Measurements from ENCODE around the gene C1orf21.

Gene C1orf21

DNA sequence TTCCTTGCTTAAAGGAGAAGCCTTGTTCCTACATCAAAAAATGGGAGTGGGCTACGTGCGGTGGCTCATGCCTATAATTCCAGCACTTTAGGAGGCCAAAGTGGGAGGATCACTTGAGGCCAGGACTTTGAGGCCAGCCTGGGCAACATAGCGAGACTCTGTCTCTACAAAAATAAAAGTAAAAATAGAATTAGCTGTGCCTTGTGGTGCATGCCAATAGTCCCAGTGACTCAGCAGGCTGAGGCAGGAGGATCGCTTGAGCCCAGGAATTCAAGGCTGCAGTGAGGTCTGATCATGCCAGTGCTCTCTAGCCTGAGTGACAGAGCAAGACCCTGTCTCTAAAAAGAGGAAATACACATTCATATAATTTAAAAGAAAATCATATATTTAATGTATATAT lies 127.1 kb downstream of the C1orf21 start:
- no peak for DNase-seq (ENCODE audit: low read depth, low spot score)

DNA sequence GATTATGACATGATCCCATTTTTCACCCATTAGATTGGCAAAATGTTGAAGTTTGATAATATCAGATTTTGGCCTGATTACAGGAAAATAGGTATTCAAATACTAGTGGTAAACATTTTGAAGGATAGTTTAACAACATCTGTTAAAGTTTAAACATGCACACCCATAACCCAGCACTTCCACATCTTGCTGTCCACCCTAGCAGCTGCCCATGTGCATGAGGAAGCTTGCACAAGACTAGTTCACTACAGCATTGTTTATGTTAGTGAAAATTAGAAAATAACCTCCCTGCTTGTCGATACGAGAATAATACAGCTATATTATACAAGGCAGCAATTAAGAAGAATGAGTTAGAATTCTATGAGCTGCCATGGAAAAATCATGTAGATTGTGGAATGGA lies 127.6 kb downstream of the C1orf21 start:
- no peak for DNase-seq (ENCODE audit: low read depth, low spot score)

DNA sequence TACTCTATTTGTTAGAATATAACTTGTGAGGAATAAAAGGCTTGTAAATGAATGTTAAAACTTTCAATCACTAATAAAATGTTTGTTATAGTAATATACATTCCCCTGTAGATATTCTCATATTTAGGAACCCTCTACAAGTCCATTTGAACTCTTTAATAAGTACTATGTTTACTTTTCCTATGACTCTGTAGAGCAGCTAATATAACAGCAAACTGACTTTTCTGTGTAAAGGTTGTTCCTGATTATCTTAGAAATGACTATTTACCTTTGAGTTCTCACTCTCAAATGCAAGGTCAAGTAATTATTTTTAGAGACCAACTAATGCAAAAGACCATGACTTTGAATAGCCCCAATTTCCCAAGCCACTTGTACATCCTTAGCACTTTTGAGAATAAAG lies 130.3 kb downstream of the C1orf21 start:
- DNase-seq (ENCODE audit: low read depth, low spot score), result no peak

DNA sequence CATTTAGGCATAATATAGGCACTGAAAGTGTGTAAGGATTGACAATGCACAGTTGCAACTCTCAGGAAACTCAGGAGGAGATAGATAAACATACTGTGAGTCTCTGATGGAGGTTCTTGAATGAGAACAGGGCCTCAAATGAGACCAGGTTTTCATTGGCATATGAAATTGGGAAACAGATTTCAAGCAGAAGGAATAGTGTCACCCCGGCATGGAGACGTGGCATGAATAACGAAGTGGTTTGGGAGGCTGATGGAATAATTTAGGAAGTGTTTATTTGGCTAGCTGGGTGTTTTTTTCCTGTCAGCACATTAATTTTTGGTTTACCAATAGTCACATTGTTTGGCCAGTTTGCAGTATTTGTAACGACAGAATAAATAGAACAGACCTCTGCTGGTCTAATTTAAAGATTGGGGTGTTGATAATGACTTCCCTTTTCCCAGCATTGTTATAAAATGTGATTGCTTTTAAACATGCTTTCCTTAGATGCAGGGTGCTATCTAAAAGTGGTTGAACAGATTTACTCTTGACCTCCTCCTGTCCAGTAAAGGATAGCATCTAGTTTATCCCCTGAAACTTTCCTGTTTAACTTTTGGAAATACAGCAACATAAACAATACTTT lies 132.0 kb downstream of the C1orf21 start:
- no peak for DNase-seq (ENCODE audit: low read depth, low spot score)

- DNase-seq (ENCODE audit: low read depth, low spot score), result no peak
These were observed 133.5 kb downstream of the C1orf21 start for GRCh38 chr1:184520336-184520735.

GRCh38 chr1:184524248-184524647 lies 137.4 kb downstream of the C1orf21 start:
- DNase-seq (ENCODE audit: low read depth, low spot score), result no peak

DNA sequence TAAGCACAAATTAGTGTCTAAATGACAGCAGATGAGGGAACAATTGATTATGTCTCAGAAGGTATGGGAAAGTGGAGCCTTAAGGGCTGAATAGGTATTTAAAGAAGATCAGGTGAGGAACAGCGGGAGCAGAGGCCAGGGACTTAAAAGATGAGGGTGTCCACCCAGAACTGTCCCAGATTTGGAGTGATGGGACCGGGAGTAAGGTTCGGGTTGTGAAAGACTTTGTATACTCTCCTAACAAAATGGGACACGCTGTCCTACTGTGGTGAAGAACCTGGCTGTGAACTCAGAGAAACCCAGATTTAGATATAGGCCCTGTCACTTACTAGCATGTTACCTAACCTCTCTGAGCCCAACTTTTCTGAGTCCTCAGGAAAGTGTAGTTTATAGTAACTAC lies 140.6 kb downstream of the C1orf21 start:
- no peak for DNase-seq (ENCODE audit: low read depth, low spot score)

DNA sequence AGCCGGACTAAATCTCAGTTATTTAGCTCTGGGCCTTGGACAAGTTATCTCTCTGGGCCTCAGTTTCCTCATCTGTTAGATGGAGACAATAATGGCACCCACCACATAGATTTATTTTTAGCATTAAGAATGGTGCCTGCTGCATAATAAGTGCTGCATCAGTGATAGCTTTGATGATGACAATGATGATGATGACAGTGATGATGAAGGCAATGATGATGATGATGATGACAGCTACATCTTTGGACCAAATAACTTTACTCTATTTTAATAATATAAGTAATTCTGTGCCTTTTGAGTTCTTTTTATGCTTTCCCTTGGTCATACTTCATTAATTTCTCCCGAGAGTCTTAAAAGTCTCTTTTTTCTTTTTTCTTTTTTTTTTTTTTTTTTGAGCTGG lies 143.4 kb downstream of the C1orf21 start:
- no peak for DNase-seq (ENCODE audit: low read depth, low spot score)

DNA sequence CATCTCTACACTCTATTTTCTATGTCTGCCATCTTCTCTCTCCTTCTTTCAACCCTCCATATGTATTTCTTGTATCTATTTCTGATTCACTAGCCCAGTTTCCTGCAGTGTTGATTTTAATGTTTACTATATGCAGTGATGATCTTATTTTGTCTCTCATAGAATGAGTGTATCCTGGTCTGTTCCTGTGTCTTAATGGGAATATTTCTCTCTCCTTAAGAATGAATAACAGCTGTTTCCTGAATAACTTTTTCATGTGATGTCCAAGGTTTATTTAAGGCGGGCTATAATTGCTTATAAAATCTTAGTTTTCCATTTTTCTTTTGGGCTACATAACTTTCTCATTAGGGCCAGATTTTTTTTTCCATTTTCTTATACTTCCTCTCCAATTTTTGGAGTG lies 144.5 kb downstream of the C1orf21 start:
- DNase-seq (ENCODE audit: low read depth, low spot score), result no peak

GRCh38 chr1:184532199-184532598 lies 145.4 kb downstream of the C1orf21 start:
- DNase-seq (ENCODE audit: low read depth, low spot score), result no peak

DNA sequence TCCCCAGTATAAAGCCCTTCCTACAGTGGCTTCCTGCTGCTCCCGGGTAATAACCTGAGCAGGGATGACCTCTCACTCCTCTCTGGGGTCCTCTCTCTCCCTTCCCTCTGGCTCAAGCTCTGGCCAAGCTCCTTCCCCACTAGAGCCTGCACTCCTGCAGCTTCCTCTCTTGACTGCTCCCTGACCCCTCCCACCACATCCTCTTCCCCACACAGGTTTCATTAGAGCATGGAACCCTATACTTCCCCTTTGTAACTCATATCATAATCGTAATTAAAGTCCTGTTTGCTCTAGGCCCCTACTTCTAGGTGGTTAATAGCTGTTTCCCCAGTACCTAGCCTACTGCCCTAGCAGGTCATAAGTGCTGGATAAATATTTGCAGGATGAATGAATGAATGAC lies 146.2 kb downstream of the C1orf21 start:
- no peak for DNase-seq (ENCODE audit: low read depth, low spot score)

- no peak for DNase-seq (ENCODE audit: low read depth, low spot score)
These were observed 147.1 kb downstream of the C1orf21 start for GRCh38 chr1:184533915-184534314.

- DNase-seq (ENCODE audit: low read depth, low spot score), result no peak
These were observed 147.9 kb downstream of the C1orf21 start for GRCh38 chr1:184534690-184535089.

DNA sequence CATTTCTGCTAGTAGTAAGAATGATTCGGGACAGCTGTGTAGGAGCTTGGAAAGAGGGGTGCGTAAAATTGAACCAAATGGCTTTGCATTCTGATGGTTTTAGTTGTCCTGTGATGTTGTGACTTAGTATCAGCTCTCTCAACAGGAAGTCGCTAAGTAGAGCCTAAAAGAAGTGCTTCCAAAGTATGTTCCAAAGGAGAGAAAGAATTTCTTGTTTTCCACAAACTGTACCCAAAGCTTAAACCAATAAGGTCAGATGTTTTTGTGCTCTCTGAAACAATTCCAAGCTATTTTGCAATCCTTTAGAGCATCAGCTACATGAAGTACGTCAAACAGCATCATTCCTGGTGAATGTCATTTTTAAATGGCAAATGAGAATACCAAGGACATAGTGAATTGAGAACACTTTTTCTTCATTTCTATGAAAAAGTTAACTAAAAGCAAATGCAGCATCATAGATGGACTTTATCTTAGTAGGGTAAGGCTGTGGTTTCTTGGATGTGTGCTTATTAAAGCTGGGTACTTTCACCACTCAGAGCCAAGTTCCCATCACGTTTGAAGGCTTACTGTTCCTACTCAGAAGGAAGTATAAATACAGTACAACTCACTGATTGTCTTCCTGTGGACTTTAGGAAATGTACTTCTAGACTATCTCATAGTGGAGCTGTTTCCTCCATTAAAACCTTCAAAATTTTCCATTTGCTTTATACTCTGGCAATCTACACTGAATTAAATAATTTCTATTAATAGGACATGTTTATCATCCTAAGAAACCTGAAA lies 148.6 kb downstream of the C1orf21 start:
- DNase-seq (ENCODE audit: low read depth, low spot score), result no peak

DNA sequence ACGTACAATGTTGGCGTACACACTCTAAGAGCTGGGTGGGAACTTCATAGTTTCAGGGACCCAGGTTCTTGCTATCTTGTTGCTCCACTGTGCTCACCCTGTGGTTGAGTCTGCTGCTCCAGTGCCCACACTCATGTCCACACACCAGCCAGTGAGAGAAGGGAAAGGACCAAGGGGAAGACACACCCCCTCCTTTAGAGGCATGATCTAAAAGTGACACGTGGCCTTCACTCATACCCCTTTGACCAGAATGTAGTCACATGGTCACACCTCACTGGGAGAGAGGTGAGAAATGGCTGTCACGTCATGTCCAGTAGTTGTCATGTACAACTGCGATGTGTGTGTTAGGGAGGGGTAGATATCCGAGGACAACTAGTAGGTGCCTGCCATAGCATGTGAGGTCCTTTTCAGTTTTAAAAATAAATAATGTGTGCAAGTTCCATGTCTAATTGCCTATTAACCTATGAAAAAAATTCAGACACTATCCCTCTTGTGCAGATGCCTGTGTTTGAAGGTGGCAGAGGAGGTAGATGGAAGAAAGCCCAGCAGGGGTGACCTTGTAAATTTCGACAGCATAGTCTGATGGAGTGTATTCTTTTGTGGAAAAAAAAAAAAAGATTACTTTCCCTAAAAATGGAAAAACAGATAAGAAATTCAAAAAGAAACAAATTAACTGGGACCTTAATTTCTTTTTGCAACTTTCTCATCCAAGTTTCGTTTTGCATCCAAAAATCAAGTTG lies 149.6 kb downstream of the C1orf21 start:
- DNase-seq (ENCODE audit: low read depth, low spot score), result no peak

GRCh38 chr1:184539580-184539979 lies 152.8 kb downstream of the C1orf21 start:
- DNase-seq (ENCODE audit: low read depth, low spot score), result no peak

DNA sequence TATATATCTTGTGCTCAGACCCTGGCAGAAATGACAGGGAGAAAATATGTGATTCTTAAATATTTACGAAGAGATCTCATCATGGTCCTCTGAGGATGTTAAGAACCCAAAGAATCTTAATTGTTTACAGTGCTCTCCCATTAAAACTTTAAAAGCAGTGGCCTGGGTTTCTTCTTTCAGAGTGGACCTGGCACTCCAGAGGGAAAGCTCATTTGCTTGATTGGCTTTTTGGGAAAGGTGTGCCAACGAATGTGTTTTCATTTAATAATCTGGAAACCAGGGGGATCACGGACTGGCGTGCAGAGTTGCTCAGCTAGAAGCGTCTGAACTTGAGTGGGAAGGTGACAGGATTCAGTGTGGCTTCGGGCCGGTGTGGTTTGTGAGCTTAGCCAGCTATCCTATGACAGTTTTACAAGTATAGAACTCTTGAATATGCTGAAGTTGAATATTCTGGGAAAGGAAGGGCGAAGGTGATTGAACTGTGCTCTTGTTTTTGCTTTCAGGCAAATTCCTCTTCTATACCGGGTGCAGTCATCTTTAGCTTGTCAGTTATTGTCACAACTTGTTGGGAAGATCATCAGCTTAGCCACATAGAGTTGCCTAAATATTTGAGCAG lies 154.8 kb downstream of the C1orf21 start:
- DNase-seq (ENCODE audit: low read depth, low spot score), result no peak

DNA sequence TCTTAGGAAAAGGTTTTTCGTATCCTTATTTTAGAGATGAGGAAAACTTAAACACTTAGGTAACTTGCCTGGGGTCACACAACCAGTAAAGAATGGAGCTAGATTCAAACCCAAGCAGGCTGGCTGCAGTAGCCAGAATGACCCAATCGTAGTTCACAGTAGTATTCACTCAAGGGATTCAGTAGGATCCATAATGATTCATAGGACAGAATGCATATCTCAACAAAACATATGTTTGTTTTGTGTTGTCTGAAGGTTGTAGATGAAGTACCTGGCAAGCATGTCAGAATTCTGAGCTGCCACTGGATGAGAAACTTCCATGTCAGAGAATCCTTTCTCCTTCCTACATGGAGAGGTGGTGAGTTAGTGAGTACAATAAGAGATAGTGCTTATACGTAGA lies 155.5 kb downstream of the C1orf21 start:
- DNase-seq (ENCODE audit: low read depth, low spot score), result no peak

DNA sequence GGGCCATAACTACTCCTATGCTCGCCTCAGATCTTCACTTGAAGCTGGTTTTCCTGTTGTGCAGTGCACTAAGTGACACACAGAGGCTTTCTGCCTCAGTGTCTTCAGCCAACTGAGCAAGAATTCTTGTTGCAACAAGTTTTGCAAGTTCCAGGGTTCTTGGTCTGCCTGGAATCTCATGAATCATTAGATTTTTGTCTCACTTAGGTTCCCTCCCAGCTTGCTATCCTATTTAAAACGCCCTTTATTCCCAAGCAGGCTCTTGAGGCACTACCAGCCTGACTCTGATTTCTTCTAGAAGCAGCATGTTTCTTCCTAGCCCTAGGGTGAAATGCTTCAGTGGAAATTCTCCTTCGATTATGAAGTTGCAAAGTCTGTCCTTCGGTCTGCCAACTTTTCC lies 158.8 kb downstream of the C1orf21 start:
- no peak for DNase-seq (ENCODE audit: low read depth, low spot score)

GRCh38 chr1:184552446-184552845 lies 165.6 kb downstream of the C1orf21 start:
- DNase-seq (ENCODE audit: low read depth, low spot score), result no peak

DNA sequence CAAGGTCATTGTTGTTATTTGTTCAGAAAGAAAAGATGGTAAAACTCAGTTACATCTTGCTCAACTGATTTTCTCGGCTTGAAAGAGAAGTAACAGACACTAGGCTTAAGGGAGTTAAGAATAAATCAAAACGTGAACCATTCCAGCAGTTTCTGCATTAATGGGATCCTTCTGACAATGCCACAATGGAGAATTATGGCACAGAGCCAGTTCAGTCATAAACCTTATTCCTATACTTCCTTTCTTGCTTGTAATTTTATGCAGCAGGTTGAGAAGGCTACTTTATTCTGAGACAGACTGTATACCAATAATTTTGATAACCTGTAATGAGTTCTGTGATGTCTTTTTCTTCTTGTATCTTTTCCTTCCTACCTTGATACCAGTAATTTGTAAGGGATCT lies 167.0 kb downstream of the C1orf21 start:
- DNase-seq (ENCODE audit: low read depth, low spot score), result no peak

Data from brain pericyte (primary cell).